Neural crest cell (in vitro differentiated cells): ENCODE results near the gene TGDS. TPM values are rescaled to one million over a fixed set of nuclear protein-coding genes. Genes with fewer than 3 reads are reported as not detected.

Experiments used
- DNase-seq: peaks from one replicate; pipeline ENCODE4 v3.0.0; 2021; ENCODE audit warnings: low read depth, mixed read lengths, low spot score
- H3K27ac Mint-ChIP-seq: one replicate; pipeline ENCODE4 v1.8.0; 2021; ENCODE audit warnings: mild to moderate bottlenecking, mixed read lengths; ENCODE audit not compliant: unreplicated experiment
- H3K27me3 Mint-ChIP-seq: 2 replicates; pipeline ENCODE4 v1.8.0; 2021; ENCODE audit warnings: low read depth, mild to moderate bottlenecking, mixed read lengths
- H3K36me3 Mint-ChIP-seq: 2 replicates; pipeline ENCODE4 v1.8.0; 2021; ENCODE audit warnings: low read depth, mild to moderate bottlenecking, mixed read lengths
- H3K4me1 Mint-ChIP-seq: 2 replicates; pipeline ENCODE4 v1.8.0; 2021; ENCODE audit warnings: mixed read lengths
- H3K4me3 Mint-ChIP-seq: one replicate; pipeline ENCODE4 v1.8.0; 2021; ENCODE audit warnings: mild to moderate bottlenecking, mixed read lengths
- H3K9me3 Mint-ChIP-seq: 2 replicates; pipeline ENCODE4 v1.8.0; 2021; ENCODE audit warnings: mixed read lengths
- total RNA-seq: library from RNA; stranded (reverse); gene quantifications from 2 replicates; pipeline ENCODE4 v1.2.1, GENCODE V29; 2021
- TF ChIP-seq, protein P1 (sequence below): fragments of 200-600 bp; sonication (generic); conservative IDR thresholded peaks from 2 replicates; pipeline ENCODE4 v1.5.0; 2021; ENCODE audit warnings: antibody characterized with exemption, mild to moderate bottlenecking

Gene TGDS
- total RNA-seq, 1 donor from 2014 or later: 10.5 TPM

DNA sequence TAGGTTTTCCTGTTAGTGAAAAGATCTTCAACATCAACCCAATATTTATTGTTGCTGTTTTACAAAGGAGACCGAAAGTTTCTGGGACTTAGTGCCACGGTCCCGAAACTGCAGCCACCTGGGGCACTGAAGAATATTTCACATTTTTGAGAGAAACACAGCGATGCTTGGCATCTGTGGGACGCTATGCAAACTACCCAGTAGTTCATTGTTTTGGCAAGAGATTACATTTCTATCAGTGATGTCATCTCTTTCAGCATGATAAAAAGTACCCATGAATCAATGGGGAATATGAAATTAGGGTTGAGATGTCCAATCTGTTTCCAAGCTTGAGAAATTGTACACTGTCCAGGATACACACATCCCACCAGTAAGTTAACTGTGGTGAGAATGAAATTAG is 43.9 kb downstream of the TGDS start:
- H3K36me3 Mint-ChIP-seq: peaks cover 4% of the 10 kb centered on the region
- TF ChIP-seq, protein P1, sequence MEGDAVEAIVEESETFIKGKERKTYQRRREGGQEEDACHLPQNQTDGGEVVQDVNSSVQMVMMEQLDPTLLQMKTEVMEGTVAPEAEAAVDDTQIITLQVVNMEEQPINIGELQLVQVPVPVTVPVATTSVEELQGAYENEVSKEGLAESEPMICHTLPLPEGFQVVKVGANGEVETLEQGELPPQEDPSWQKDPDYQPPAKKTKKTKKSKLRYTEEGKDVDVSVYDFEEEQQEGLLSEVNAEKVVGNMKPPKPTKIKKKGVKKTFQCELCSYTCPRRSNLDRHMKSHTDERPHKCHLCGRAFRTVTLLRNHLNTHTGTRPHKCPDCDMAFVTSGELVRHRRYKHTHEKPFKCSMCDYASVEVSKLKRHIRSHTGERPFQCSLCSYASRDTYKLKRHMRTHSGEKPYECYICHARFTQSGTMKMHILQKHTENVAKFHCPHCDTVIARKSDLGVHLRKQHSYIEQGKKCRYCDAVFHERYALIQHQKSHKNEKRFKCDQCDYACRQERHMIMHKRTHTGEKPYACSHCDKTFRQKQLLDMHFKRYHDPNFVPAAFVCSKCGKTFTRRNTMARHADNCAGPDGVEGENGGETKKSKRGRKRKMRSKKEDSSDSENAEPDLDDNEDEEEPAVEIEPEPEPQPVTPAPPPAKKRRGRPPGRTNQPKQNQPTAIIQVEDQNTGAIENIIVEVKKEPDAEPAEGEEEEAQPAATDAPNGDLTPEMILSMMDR: no peak
- no peak overlapping the region for H3K4me3 Mint-ChIP-seq
- H3K27me3 Mint-ChIP-seq: peaks cover 10% of the 10 kb centered on the region
- H3K4me1 Mint-ChIP-seq: peaks cover 31% of the 10 kb centered on the region
- H3K9me3 Mint-ChIP-seq: no peaks in the 10 kb centered on the region
- no peak overlapping the region for H3K27ac Mint-ChIP-seq
- DNase-seq: no peak

DNA sequence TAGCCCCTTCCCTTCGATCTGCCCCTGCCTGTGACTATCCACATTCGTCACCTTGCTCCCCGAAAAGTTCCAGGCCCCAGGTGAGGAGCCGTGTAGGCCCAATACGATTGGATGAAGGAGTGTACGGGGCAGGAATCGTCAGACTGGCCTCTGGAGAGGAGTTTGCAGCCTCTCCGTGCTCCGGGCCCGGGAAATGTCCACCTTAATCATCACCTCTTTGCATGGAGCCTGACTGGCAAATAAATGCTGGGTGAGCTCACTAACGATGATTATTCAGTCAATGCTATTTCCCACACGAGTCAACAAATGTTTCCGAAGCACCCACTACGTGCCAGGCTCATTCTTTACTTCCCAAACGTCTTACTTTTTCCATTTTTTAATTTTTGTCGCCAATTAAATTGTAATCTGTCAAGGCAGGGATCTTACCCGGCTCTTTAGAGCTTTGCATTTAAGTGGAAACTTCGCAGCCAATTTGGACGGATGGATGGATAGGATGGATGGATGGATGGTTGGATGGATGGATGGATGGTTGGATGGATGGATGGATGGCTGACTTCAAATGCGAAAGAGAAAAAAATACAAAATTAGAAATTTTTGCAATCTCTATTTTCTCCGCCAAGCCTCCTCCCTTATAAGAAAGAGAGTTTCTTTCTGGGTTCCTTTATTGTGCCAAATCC is 45.8 kb downstream of the TGDS start:
- H3K27ac Mint-ChIP-seq: peak overlapping the region; percentile 81
- H3K4me1 Mint-ChIP-seq: peaks cover 37% of the 10 kb centered on the region
- H3K9me3 Mint-ChIP-seq: no peaks in the 10 kb centered on the region
- H3K36me3 Mint-ChIP-seq: peaks cover 4% of the 10 kb centered on the region
- peaks cover 10% of the 10 kb centered on the region for H3K27me3 Mint-ChIP-seq
- H3K4me3 Mint-ChIP-seq: peak overlapping the region; percentile 90
- no peak for DNase-seq
- TF ChIP-seq, protein P1: no peak

DNA sequence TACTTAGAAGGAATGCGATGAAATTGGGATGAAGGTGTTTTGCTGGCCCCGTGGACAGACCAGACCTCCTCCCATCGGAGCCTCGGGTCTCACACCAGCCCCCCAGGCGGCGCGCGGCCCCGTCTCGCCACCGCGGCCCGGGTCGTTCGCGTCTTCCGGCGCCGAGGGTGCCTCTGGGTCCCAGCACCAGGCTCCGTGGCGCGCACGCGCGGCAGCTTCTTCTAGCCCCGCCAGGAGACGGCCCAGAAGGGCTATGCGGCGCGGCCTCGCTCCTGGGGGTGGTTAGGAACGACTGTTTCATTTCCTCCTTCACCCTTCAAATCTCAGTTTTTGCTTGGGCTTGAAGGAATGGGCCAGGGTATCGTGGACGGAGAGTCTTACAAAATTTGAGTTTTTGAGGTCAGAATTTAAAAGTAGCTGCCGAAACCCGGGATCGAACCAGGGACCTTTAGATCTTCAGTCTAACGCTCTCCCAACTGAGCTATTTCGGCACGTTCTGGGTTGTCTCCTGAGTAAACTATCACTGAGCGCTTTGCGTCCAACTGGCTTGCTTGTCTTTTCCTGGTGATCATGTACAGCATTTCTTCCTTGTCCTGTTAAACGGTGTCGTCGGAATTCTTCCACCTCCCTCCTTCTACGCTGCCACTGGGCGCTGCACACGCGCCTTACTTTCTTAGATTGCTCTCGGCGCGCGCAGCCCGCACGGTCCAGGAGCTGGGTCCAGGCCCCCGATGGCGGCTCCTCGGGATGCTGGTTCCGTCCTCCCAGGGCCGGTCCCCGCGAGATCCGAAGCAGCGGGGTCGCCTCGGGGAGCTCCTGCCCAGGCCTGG is 46.5 kb downstream of the TGDS start:
- Mint-ChIP-seq H3K4me3 (peak overlapping the region; percentile 90), H3K27me3 (peaks cover 10% of the 10 kb centered on the region), H3K4me1 (peaks cover 38% of the 10 kb centered on the region), H3K9me3 (no peaks in the 10 kb centered on the region), H3K36me3 (peaks cover 4% of the 10 kb centered on the region), H3K27ac (peak overlapping the region; percentile 76)
- TF ChIP-seq, protein P1: no peak
- peak; percentile 92 for DNase-seq

DNA sequence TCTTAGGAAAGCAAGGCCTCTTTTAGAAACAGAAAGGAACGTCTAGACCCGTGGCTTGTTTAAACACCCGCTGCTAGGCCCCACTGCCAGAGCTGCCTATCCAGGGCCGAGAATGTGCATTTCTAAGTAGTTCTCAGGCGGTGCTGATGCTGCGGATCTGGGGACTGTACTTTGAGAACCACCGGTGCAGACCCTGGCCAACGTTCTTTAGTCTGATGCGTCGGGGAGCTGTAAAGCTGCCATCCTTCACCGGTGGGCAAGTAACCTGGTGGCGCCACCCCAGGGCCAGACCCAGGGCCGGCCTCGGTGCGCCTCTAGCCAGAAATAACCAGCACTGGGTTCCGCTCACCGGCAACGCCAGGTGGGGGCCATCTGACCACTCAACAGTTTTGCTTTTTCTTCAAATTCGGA is 47.1 kb downstream of the TGDS start:
- Mint-ChIP-seq H3K4me1 (peaks cover 41% of the 10 kb centered on the region), H3K36me3 (peaks cover 4% of the 10 kb centered on the region), H3K27me3 (peaks cover 10% of the 10 kb centered on the region), H3K9me3 (no peaks in the 10 kb centered on the region), H3K27ac (peak overlapping the region; percentile 76), H3K4me3 (peak overlapping the region; percentile 90)
- no peak for DNase-seq
- TF ChIP-seq, protein P1: peak; percentile 25

DNA sequence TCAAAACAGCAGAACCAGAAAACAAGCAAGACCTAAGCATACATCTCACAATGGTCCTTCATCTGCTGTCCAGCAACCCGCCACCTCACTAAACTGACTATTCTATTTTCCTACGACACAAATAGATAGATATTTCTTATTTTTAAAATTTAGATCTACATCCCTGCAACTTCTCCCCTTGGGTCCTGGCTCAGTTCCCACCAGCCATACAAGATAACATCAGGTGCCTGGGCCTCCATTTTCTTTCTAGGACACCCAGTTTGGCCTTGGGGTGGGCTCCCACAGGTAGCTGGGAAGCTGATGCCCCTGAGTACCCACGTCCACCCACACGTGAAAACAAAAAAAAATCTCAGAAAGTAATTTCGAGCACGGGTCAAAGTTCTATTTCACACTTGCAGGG is 47.6 kb downstream of the TGDS start:
- Mint-ChIP-seq H3K9me3 (no peaks in the 10 kb centered on the region), H3K27me3 (peaks cover 11% of the 10 kb centered on the region), H3K4me1 (peaks cover 36% of the 10 kb centered on the region), H3K4me3 (peak overlapping the region; percentile 90), H3K27ac (no peak overlapping the region), H3K36me3 (peaks cover 4% of the 10 kb centered on the region)
- no peak for DNase-seq
- TF ChIP-seq, protein P1: no peak
